ENCODE data around the gene ZNF318. TPM values are rescaled to one million over a fixed set of nuclear protein-coding genes. Genes with fewer than 3 reads are reported as not detected.
"Not testable (repeated sequence)": the region's sequence is repeated elsewhere in the genome, so short reads cannot be mapped to it uniquely, and the experiment has no call there.

ZNF318 gene, protein sequence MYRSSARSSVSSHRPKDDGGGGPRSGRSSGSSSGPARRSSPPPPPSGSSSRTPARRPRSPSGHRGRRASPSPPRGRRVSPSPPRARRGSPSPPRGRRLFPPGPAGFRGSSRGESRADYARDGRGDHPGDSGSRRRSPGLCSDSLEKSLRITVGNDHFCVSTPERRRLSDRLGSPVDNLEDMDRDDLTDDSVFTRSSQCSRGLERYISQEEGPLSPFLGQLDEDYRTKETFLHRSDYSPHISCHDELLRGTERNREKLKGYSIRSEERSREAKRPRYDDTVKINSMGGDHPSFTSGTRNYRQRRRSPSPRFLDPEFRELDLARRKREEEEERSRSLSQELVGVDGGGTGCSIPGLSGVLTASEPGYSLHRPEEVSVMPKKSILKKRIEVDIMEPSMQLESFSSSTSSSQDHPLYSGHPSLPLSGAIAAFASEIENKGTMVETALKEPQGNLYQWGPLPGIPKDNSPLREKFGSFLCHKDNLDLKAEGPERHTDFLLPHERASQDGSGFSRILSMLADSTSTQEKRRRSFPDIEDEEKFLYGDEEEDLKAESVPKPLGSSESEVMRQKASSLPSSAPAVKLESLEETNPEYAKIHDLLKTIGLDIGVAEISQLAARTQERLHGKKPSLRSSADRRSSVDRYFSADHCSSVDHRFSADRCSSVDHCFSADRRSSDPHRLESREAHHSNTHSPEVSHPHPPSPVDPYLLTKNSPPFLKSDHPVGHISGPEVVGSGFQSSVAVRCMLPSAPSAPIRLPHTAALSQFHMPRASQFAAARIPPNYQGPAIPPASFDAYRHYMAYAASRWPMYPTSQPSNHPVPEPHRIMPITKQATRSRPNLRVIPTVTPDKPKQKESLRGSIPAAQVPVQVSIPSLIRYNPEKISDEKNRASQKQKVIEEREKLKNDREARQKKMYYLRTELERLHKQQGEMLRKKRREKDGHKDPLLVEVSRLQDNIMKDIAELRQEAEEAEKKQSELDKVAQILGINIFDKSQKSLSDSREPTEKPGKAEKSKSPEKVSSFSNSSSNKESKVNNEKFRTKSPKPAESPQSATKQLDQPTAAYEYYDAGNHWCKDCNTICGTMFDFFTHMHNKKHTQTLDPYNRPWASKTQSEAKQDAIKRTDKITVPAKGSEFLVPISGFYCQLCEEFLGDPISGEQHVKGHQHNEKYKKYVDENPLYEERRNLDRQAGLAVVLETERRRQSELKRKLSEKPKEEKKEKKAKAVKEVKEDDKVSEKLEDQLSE (N-terminal part only)
- total RNA-seq (2022): 11.3 and 12.9 TPM in 2 replicates
- percentile 57 among the genes with signal in this experiment for Bru-seq, nascent RNA
- BruChase-seq, experiment 1, labeled RNA remaining after a 6-hour chase: percentile 80 among the genes with signal in this experiment
- BruChase-seq, experiment 2, labeled RNA remaining after a 2-hour chase: percentile 75 among the genes with signal in this experiment
- long read RNA-seq, partial matches to known transcripts: 5 of 13 reads
- long read RNA-seq, other reads (novel, unspliced or antisense): 8 of 13 reads

DNA sequence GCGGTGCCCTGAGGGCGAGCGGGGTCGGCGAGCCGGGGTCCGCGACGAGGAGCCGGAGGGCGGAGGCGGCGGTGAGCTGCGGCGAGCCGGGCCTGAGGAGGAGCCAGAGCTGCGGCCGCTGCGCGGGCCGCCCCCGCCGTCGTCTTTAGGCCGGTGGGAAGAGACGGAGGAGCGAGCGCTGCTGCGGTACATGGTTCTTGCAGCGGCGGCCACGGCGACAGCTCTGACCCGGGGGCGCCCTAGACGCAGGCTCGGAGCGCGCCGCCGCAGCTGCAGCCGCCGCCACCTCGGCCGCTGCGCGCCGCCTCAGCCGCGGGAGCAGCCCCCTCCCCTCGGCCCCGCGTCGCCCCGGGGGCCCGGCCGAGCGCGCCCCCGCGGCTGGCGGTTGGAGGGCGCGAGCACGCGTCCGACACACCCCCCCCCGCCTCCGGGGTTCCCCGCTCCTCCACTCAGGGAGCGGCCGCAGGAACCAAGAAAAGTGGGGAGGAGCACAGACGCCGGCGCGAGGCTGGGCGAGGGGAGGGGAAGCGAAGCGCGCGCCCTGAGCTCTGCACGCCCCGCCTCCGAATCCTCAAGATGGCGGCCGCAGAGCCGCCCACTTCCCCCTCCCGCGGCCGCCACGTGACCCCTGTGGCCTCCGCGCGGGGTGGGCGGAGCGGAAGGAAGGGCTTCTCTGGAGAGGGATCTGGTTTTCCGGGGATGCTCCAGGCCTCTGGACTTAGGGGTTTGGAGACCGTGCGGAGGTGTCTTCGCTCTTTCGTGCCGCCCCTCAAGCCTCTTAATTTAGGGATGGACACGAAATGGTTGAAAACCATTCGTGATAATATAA lies at the start of gene ZNF318:
ZNF318 (minus strand) TSS at position 474 of the 829 bp plus-strand sequence; CDS start at position 192, 282 bp downstream.
- no peaks in the 10 kb centered on the region for H3K9me3 Mint-ChIP-seq (ENCODE audit: unreplicated experiment)
- H3K36me3 Mint-ChIP-seq (ENCODE audit: insufficient read depth, unreplicated experiment): peaks cover 11% of the 10 kb centered on the region
- CTCF ChIA-PET: interaction anchor here (0.6 to 2.2 kb wide), 7 partner anchors 9 to 440 kb away, joined by 3 to 9 read pairs (median 3); no protein-coding TSS in a partner anchor
- peak; percentile 97 for DNase-seq (ENCODE audit: unreplicated experiment)
- TF ChIP-seq, protein P1, sequence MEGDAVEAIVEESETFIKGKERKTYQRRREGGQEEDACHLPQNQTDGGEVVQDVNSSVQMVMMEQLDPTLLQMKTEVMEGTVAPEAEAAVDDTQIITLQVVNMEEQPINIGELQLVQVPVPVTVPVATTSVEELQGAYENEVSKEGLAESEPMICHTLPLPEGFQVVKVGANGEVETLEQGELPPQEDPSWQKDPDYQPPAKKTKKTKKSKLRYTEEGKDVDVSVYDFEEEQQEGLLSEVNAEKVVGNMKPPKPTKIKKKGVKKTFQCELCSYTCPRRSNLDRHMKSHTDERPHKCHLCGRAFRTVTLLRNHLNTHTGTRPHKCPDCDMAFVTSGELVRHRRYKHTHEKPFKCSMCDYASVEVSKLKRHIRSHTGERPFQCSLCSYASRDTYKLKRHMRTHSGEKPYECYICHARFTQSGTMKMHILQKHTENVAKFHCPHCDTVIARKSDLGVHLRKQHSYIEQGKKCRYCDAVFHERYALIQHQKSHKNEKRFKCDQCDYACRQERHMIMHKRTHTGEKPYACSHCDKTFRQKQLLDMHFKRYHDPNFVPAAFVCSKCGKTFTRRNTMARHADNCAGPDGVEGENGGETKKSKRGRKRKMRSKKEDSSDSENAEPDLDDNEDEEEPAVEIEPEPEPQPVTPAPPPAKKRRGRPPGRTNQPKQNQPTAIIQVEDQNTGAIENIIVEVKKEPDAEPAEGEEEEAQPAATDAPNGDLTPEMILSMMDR (IDR thresholded peaks at IDR 0.05; ENCODE audit: unreplicated experiment): no peak
- H3K4me3 Mint-ChIP-seq (ENCODE audit: unreplicated experiment): peak within 1 kb of the TSS; percentile 80
- peak within 1 kb of the TSS; percentile 93 for H3K27ac Mint-ChIP-seq (ENCODE audit: low read depth, unreplicated experiment)
- no TSS peak for BruUV-seq (replicated peaks)
- no peaks in the 10 kb centered on the region for H3K27me3 Mint-ChIP-seq (ENCODE audit: insufficient read depth, unreplicated experiment)
- POLR2A ChIA-PET: interaction anchor here (0.6 to 4.4 kb wide), 36 partner anchors 8 to 558 kb away, joined by 3 to 28 read pairs (median 4); partner anchors contain the start of genes ABCC10, CUL9, DLK2 and DNPH1
- H3K4me1 Mint-ChIP-seq (ENCODE audit: insufficient read depth, unreplicated experiment): peaks cover 18% of the 10 kb centered on the region
- intact Hi-C loops (cut with micrococcal nuclease): loop anchor here (5.0 kb wide), 1 partner anchor 128 kb away; no protein-coding TSS in a partner anchor

GRCh38 chr6:43416935-43417334 lies 47.5 kb upstream of the ZNF318 start:
- ChIA-PET POLR2A (interaction anchor here (0.6 kb wide), 1 partner anchor 34 kb away, joined by 3 read pairs; no protein-coding TSS in a partner anchor), CTCF (no interaction called here)
- no peaks in the 10 kb centered on the region for H3K9me3 Mint-ChIP-seq (ENCODE audit: unreplicated experiment)
- intact Hi-C loops (cut with micrococcal nuclease): no loop called here
- H3K4me1 Mint-ChIP-seq (ENCODE audit: insufficient read depth, unreplicated experiment): no peaks in the 10 kb centered on the region
- DNase-seq (ENCODE audit: unreplicated experiment): no peak
- no TSS peak for BruUV-seq (replicated peaks)
- no peaks in the 10 kb centered on the region for H3K27me3 Mint-ChIP-seq (ENCODE audit: insufficient read depth, unreplicated experiment)
- no peaks in the 10 kb centered on the region for H3K36me3 Mint-ChIP-seq (ENCODE audit: insufficient read depth, unreplicated experiment)
- no peak overlapping the region for H3K27ac Mint-ChIP-seq (ENCODE audit: low read depth, unreplicated experiment)
- H3K4me3 Mint-ChIP-seq (ENCODE audit: unreplicated experiment): no peak overlapping the region
- TF ChIP-seq, protein P1 (IDR thresholded peaks at IDR 0.05; ENCODE audit: unreplicated experiment): no peak

DNA sequence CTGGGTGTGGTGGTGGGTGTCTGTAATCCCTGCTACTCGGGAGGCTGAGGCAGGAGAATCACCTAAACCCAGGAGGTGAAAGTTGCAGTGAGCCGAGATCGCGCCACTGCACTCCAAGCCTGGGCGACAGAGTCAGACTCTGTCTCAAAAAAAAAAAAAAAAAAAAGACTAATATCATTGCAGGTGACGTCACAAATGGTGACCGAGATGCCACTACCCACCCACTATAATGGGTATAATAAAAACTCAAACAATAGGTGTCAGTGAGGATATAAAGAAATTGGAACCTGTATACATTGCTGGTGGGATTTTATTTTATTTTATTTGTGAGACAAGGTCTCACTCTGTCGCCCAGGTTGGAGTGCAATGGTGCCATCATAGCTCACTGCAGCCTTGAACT lies 45.8 kb upstream of the ZNF318 start:
- H3K27me3 Mint-ChIP-seq (ENCODE audit: insufficient read depth, unreplicated experiment); H3K4me3 Mint-ChIP-seq (ENCODE audit: unreplicated experiment); H3K9me3 Mint-ChIP-seq (ENCODE audit: unreplicated experiment); H3K36me3 Mint-ChIP-seq (ENCODE audit: insufficient read depth, unreplicated experiment); BruUV-seq (replicated peaks); H3K27ac Mint-ChIP-seq (ENCODE audit: low read depth, unreplicated experiment); DNase-seq (ENCODE audit: unreplicated experiment); H3K4me1 Mint-ChIP-seq (ENCODE audit: insufficient read depth, unreplicated experiment); intact Hi-C loops (cut with micrococcal nuclease): not testable (repeated sequence)
- CTCF ChIA-PET: interaction anchor here (0.6 to 1.2 kb wide), 3 partner anchors 21 to 930 kb away, joined by 3 read pairs; partner anchors contain the start of gene DNPH1
- POLR2A ChIA-PET: interaction anchor here (0.6 kb wide), 1 partner anchor 8 kb away, joined by 3 read pairs; no protein-coding TSS in a partner anchor
